HEK293T (cell line): ENCODE data around the gene TMEM37.

ENCODE experiments used
- ARNT ChIP-seq: fragments of 450-650 bp; IDR thresholded peaks from 2 replicates; pipeline ENCODE4 v1.6.1; 2017; ENCODE audit warnings: mild to moderate bottlenecking
- BHLHE40 ChIP-seq: fragments of 450-650 bp; IDR thresholded peaks from 2 replicates; pipeline ENCODE4 v1.6.1; 2016; ENCODE audit warnings: mild to moderate bottlenecking, moderate library complexity, borderline replicate concordance
- CTBP1 ChIP-seq: fragments of 450-650 bp; IDR thresholded peaks from 2 replicates; pipeline ENCODE4 v1.6.1; 2016; ENCODE audit warnings: borderline replicate concordance
- ELF4 ChIP-seq: fragments of 450-650 bp; IDR thresholded peaks from 2 replicates; pipeline ENCODE4 v1.6.1; 2017; ENCODE audit warnings: antibody characterized with exemption
- FOXA1 ChIP-seq: fragments of 450-650 bp; IDR thresholded peaks from 2 replicates; pipeline ENCODE4 v1.6.1; 2016; ENCODE audit warnings: mild to moderate bottlenecking
- FOXK2 ChIP-seq: fragments of 450-650 bp; IDR thresholded peaks from 2 replicates; pipeline ENCODE4 v1.6.1; 2016; ENCODE audit warnings: mild to moderate bottlenecking
- FOXM1 ChIP-seq: fragments of 450-650 bp; IDR thresholded peaks from 2 replicates; pipeline ENCODE4 v1.6.1; 2017; ENCODE audit warnings: mild to moderate bottlenecking, borderline replicate concordance
- HDGF ChIP-seq: fragments of 450-650 bp; IDR thresholded peaks from 2 replicates; pipeline ENCODE4 v1.6.1; 2017; ENCODE audit warnings: antibody characterized with exemption, borderline replicate concordance
- NFRKB ChIP-seq: fragments of 450-650 bp; IDR thresholded peaks from 2 replicates; pipeline ENCODE4 v1.6.1; 2016; ENCODE audit warnings: mild to moderate bottlenecking, moderate library complexity
- PKNOX1 ChIP-seq: fragments of 450-650 bp; IDR thresholded peaks from 2 replicates; pipeline ENCODE4 v1.6.1; 2016
- SP1 ChIP-seq: fragments of 450-650 bp; IDR thresholded peaks from 2 replicates; pipeline ENCODE4 v1.6.1; 2017
- SUZ12 ChIP-seq: fragments of 450-650 bp; IDR thresholded peaks from 2 replicates; pipeline ENCODE4 v1.6.1; 2016; ENCODE audit warnings: mild to moderate bottlenecking
- TARDBP ChIP-seq: fragments of 450-650 bp; IDR thresholded peaks from 2 replicates; pipeline ENCODE4 v1.6.1; 2016
- ZNF384 ChIP-seq: fragments of 450-650 bp; IDR thresholded peaks from 2 replicates; pipeline ENCODE4 v1.6.1; 2016

DNA sequence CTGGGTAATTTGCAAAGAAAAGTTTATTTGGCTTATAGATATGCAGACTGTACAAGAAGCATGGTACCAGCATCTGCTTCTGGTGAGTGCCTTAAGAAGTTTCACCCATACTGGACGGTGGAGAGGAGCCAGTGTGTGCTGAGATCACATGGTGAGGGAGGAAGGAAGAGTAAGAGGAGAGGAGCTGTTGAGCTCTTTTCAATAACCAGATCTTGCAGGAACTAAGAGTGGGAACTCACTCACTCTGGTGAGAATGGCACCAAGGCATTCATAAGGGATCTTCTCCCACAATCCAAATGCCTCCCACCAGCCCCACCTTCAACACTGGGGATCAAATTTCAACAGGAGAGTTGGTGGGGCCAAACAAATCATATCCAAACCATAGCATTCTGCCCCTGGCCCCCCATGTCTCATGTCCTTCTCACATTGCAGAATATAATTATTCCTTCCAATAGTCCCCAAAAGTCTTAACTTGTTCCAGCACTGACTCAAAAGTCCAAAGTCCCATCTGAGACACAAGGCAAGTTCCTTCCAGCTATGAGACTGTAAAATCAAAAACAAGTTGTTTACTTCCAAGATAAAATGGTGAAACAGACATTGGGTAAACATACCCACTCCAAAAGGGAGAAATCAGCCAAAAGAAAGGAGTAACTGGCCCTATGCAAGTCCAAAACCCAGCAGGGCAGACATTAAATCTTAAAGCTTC, 11.7 kb upstream of the TMEM37 start:
- no peak for TF ChIP-seq ELF4
- no peak for TF ChIP-seq ZNF384
- no peak for TF ChIP-seq BHLHE40
- TF ChIP-seq SUZ12 = no peak
- TF ChIP-seq PKNOX1 = no peak
- no peak for TF ChIP-seq FOXM1
- TF ChIP-seq SP1 = no peak
- no peak for TF ChIP-seq TARDBP
- TF ChIP-seq FOXA1 = no peak
- no peak for TF ChIP-seq FOXK2
- no peak for TF ChIP-seq HDGF
- no peak for TF ChIP-seq ARNT
- TF ChIP-seq NFRKB = no peak
- TF ChIP-seq CTBP1 = no peak
